Suprapubic skin (tissue), 4 donors: Measurements from ENCODE around the gene COP1. TPM values are rescaled to one million over a fixed set of nuclear protein-coding genes. Genes with fewer than 3 reads are reported as not detected.

Experiments
- DNase-seq, 2 donors: peaks; one replicate each; pipeline ENCODE4 v3.0.0-alpha.2; 2019; ENCODE audit warnings: low spot score in 2 of 2
- H3K27ac ChIP-seq: fragments of 200-600 bp; sonication (generic); one replicate; pipeline ENCODE4 v1.5.1; 2019
- H3K27me3 ChIP-seq: fragments of 200-600 bp; sonication (generic); one replicate; pipeline ENCODE4 v1.5.1; 2019
- H3K36me3 ChIP-seq: fragments of 200-600 bp; sonication (generic); one replicate; pipeline ENCODE4 v1.5.1; 2019
- H3K4me1 ChIP-seq: fragments of 200-600 bp; sonication (generic); one replicate; pipeline ENCODE4 v1.5.1; 2019
- H3K4me3 ChIP-seq: fragments of 200-600 bp; sonication (generic); one replicate; pipeline ENCODE4 v1.5.1; 2019; ENCODE audit warnings: mild to moderate bottlenecking
- H3K9me3 ChIP-seq: fragments of 200-600 bp; sonication (generic); one replicate; pipeline ENCODE4 v1.5.1; 2019
- EP300 ChIP-seq: sonication (generic); formaldehyde crosslinking; IDR thresholded peaks from one replicate; pipeline ENCODE4 v1.6.1; 2017; ENCODE audit warnings: antibody characterized with exemption
- POLR2A ChIP-seq, 2 donors: fragments of 450-650 bp; IDR thresholded peaks; one replicate each; pipeline ENCODE4 v1.6.1; 2017; ENCODE audit warnings: antibody characterized with exemption in 2 of 2, mild to moderate bottlenecking in 2 of 2, moderate library complexity in 2 of 2
- POLR2AphosphoS5 ChIP-seq, 3 donors: sonication (generic); formaldehyde crosslinking; IDR thresholded peaks; one replicate each; pipeline ENCODE4 v1.6.1; 2017; ENCODE audit warnings: antibody characterized with exemption in 3 of 3
- WGBS: methylation state at CpG from one replicate; pipeline ENCODE4 v1.1.5; 2018; 5-methylcytosine and 5-hydroxymethylcytosine counted together
- total RNA-seq, 4 donors: library from RNA; depleted of rRNA; stranded (reverse); fragments of >200 nt; gene quantifications; one replicate each; pipeline ENCODE4 v1.1.0, GENCODE V29; 2016
- TF ChIP-seq, protein P1 (sequence below), 2 donors: fragments of 200-600 bp in 1 of 2; fragments of 450-650 bp in 1 of 2; sonication (generic) in 1 of 2; IDR thresholded peaks; one replicate each; pipeline ENCODE4 v1.5.1; 2016 to 2019; ENCODE audit warnings: antibody characterized with exemption in 2 of 2, mild to moderate bottlenecking in 1 of 2, moderate library complexity in 1 of 2

The COP1 gene
- total RNA-seq, 4 donors from 2014 or later = 33.2 to 84.1 (median 52.3) TPM

DNA sequence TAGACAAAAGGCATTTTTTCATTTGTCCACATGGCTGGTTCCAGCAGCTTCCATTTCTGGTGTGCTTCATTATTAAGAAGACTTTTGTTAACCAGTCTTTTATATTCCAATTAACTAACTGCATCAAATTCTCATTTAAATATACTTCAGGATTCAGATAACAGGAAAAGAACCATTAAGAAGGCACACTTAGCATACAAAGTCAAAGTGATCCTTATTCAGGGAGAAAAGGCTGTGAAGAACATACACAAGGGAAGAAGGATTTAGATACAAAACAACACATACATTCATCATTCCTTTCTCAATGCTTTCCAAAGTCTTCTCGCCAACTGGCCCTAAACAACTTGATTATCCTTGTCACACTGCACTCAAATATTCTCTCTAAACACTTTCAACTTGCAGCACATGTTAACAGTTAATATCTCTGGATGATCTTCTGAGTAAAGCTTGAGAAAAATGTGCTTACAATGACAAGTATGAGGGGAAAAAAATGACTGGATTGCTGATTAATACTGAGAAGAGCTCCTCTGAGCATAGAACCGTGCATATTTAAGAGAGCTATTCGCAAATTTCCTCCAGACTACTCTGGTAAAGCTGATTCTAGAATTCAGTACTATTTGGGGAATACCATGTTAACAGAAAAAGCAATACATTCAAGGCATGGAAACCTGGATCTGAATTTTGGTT lies 238.5 kb downstream of the COP1 start:
- H3K36me3 ChIP-seq = peaks cover 24% of the 10 kb centered on the region
- no peak overlapping the region for H3K4me3 ChIP-seq
- 65% methylated on average over 3 of the region's 3 CpGs for WGBS

DNA sequence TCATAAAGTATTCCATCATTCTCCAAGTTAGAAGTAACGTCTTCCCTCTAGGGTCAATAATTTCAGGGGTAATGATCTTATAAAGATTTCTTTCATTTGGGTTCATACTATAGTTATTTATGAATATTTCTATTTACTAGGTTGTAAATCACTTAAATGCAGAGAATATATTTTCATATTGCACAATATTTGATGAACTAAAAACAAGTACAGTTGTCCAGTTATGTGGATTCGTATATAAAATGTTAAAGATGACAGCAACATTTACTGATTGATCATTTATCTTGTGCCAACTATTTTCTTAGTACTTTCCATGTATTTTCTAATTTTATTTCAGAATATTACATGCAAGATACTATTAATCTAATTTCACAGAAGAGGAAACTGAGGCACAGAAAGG lies 243.3 kb downstream of the COP1 start:
- peaks cover 12% of the 10 kb centered on the region for H3K36me3 ChIP-seq
- no peaks in the 10 kb centered on the region for H3K27me3 ChIP-seq
- no peaks in the 10 kb centered on the region for H3K4me1 ChIP-seq
- H3K27ac ChIP-seq = no peak overlapping the region
- H3K4me3 ChIP-seq = no peak overlapping the region
- H3K9me3 ChIP-seq = no peaks in the 10 kb centered on the region
- no peak for TF ChIP-seq EP300
- TF ChIP-seq POLR2AphosphoS5 (IDR thresholded peaks at IDR 0.05) = no peak
- TF ChIP-seq, protein P1, sequence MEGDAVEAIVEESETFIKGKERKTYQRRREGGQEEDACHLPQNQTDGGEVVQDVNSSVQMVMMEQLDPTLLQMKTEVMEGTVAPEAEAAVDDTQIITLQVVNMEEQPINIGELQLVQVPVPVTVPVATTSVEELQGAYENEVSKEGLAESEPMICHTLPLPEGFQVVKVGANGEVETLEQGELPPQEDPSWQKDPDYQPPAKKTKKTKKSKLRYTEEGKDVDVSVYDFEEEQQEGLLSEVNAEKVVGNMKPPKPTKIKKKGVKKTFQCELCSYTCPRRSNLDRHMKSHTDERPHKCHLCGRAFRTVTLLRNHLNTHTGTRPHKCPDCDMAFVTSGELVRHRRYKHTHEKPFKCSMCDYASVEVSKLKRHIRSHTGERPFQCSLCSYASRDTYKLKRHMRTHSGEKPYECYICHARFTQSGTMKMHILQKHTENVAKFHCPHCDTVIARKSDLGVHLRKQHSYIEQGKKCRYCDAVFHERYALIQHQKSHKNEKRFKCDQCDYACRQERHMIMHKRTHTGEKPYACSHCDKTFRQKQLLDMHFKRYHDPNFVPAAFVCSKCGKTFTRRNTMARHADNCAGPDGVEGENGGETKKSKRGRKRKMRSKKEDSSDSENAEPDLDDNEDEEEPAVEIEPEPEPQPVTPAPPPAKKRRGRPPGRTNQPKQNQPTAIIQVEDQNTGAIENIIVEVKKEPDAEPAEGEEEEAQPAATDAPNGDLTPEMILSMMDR (IDR thresholded peaks at IDR 0.05) = no peak
- no peak for TF ChIP-seq POLR2A (IDR thresholded peaks at IDR 0.05)
- no peak for DNase-seq
- WGBS = 95% methylated on average over 2 of the region's 2 CpGs

More for the DNA sequence above, 238.5 kb downstream of the COP1 start:
- DNase-seq = no peak
- Histone ChIP-seq H3K4me1 (no peaks in the 10 kb centered on the region), H3K27me3 (no peaks in the 10 kb centered on the region), H3K27ac (no peak overlapping the region), H3K9me3 (no peaks in the 10 kb centered on the region)
- TF ChIP-seq, protein P1 (IDR thresholded peaks at IDR 0.05) = no peak
- TF ChIP-seq POLR2AphosphoS5 (IDR thresholded peaks at IDR 0.05) (no peak), EP300 (no peak), POLR2A (IDR thresholded peaks at IDR 0.05) (no peak)

DNA sequence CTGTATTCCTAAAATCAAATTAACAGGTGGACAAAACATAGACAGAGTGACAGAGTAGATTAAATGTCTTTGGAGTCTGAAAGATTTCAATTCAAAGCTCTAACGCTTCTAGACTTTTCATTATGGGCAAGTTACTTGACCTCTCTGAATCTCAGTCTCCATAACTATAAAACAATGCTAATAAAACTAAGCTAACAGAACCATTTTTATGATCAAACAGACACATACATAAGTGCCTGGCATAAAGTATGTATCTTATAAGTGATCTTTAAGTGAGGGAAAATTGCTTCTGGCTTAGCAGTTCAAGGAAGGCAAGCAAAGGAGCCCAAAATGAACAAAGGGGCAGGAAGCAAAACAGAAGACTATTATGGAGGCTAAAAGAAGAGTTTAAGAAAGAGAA lies 246.9 kb downstream of the COP1 start:
- peaks cover 9% of the 10 kb centered on the region for H3K36me3 ChIP-seq

DNA sequence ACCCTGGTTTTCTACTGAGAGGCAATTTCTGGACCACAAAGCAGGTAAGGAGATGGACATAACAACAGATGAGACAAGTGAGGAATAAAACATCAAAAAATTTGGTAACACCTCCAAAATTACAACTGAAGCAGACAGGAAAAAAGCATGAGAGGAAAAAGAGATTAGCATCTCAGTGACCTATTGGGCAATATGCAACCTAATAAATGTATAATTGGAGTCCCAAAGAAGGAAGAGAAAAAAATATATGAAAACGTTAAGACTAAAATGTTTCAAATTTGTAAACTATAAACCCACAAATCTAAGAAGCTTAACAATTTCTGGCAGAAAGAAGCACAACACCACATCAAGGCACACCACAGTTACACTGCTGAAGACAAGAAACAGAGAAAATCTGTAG lies 255.5 kb downstream of the COP1 start:
- H3K36me3 ChIP-seq = peaks cover 24% of the 10 kb centered on the region
- no peaks in the 10 kb centered on the region for H3K4me1 ChIP-seq
- H3K27ac ChIP-seq = no peak overlapping the region
- TF ChIP-seq POLR2AphosphoS5 (IDR thresholded peaks at IDR 0.05) (no peak), EP300 (no peak), POLR2A (IDR thresholded peaks at IDR 0.05) (no peak)
- TF ChIP-seq, protein P1 (IDR thresholded peaks at IDR 0.05) = no peak
- no peak for DNase-seq
- H3K27me3 ChIP-seq = no peaks in the 10 kb centered on the region
- H3K9me3 ChIP-seq = no peaks in the 10 kb centered on the region
- WGBS = 94% methylated on average over 1 of the region's 1 CpG
- no peak overlapping the region for H3K4me3 ChIP-seq

More for the DNA sequence above, 246.9 kb downstream of the COP1 start:
- H3K4me1 ChIP-seq = no peaks in the 10 kb centered on the region
- DNase-seq = no peak
- H3K27me3 ChIP-seq = no peaks in the 10 kb centered on the region
- H3K9me3 ChIP-seq = no peaks in the 10 kb centered on the region
- H3K4me3 ChIP-seq = no peak overlapping the region
- no peak overlapping the region for H3K27ac ChIP-seq
- WGBS = 98% methylated on average over 1 of the region's 1 CpG
- TF ChIP-seq POLR2A (IDR thresholded peaks at IDR 0.05) = no peak
- TF ChIP-seq POLR2AphosphoS5 (IDR thresholded peaks at IDR 0.05) = no peak
- TF ChIP-seq, protein P1 (IDR thresholded peaks at IDR 0.05) = no peak
- no peak for TF ChIP-seq EP300

DNA sequence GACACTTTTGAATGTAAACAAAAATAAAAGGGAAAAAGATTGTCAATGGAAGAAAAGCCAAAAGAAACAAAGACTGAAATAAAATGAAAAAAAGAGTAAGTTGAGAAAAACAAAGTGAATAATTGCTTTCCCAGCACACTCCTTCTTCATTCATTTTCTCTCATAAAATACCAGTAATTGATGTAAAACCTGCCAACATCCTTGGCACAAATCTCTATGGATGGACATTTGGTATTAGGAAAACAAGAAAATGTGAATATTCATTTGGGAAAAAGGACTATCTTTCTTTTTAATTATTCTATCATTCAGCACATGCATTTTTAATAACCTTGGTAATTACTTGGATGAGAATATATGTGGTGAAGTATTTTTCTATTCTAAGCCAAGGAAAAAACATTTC lies 259.3 kb downstream of the COP1 start:
- H3K27me3 ChIP-seq = no peaks in the 10 kb centered on the region
- no peak overlapping the region for H3K27ac ChIP-seq
- no peaks in the 10 kb centered on the region for H3K9me3 ChIP-seq
- DNase-seq = no peak
- TF ChIP-seq EP300 (no peak), POLR2A (IDR thresholded peaks at IDR 0.05) (no peak), POLR2AphosphoS5 (IDR thresholded peaks at IDR 0.05) (no peak)
- TF ChIP-seq, protein P1 (IDR thresholded peaks at IDR 0.05) = no peak
- no peaks in the 10 kb centered on the region for H3K4me1 ChIP-seq
- H3K4me3 ChIP-seq = no peak overlapping the region
- peaks cover 41% of the 10 kb centered on the region for H3K36me3 ChIP-seq
